Astrocyte of the cerebellum (primary cell): Measurements from ENCODE around the gene GAS6.

Experiments
- DNase-seq: peaks from one replicate; pipeline ENCODE4 v3.0.0-alpha.2; 2011; ENCODE audit warnings: low read depth
- H3K4me3 ChIP-seq: 2 replicates; pipeline ENCODE4 v1.5.1; 2011; ENCODE audit warnings: mild to moderate bottlenecking, low read depth, low read length, moderate library complexity
- CTCF ChIP-seq: IDR thresholded peaks from 2 replicates; pipeline ENCODE4 v1.5.1; 2012; ENCODE audit warnings: low read length, low read depth, moderate library complexity, mild to moderate bottlenecking; ENCODE audit errors: missing control alignments
- in situ Hi-C: cut with HindIII; loops from 2 replicates; pipeline ENCODE4 v1.10.0; 2017; ENCODE audit warnings: low sequenced_read_pairs

Gene GAS6

DNA sequence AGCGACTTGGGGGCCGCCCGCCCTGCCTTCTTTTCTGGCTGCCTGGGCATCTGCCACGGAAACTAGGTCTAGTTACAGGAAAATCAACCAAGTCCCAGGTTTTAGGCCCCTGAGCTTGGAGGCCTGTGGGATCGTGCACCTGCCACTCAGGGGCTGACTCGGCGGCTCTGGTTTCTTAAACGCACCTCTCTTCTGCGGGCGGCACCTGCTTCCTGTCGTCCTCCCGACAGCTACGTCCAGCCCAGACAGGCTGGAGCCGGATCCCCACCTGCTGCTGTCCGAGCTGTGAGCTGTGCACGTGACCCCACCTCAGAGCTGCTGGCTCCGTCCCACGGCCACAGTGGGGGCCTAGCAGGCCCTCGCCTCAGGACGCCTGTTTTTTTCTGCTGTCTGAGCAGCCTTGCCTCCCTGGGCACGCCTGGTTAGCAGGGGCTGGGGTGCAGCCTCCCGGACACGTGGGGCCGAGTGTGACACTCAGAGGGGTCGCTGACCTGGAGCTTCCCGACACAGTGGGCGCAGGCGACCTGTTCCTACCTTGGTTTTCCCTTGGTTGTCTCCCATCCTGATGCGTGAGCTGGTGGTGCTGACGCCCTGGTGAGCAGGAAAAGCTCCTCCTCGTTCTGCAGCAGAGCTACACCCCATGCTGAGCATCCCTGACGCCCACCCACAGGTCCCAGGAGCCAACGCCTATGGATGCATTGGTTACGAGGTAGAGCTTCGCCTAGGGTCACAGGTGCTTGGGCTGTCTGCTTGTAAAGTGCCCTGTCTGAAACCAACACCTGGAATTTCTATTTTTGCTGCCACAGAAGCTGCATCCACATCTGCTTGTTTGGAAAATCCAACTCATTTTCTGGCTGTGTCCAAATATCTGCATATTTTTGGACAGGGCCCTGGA, 87.4 kb downstream of the GAS6 start:
- DNase-seq, result no peak
- no peak for TF ChIP-seq CTCF
- in situ Hi-C loops, result no loop called here
- no peak overlapping the region for H3K4me3 ChIP-seq

DNA sequence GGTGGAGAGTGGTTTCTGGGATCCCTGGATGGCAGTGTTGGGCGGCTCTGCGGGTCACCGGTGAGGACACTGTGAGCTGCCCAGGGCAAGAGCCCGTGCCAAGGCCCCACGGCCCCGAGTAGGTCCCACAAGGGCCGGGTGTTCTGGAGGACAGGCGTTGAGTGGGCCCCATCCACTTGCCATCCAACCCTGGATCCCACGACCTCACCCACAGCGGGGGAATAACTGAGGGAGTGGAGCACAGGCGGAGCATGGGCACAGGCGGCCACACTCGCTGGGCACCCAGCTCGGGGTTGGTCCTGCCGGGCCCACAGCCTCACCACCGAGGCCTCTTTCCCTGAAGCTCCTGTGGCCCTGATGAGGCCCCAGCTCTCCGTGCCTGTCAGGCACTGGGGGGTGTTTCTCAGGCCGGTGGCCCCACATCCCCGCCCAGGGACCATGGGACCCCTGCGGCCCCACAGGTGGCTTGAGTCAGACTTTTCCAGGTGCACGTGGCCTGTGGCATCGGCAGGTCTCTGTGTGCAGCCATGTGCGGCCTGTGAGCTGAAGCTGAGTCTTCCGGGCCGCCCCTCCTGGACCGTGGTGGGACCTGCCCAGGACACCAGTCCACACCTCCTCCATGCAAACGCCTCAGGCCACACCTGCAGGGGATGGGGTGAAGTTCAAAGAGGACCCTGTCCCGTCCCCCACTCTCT, 88.3 kb downstream of the GAS6 start:
- no peak for TF ChIP-seq CTCF
- in situ Hi-C loops, result no loop called here
- no peak overlapping the region for H3K4me3 ChIP-seq
- no peak for DNase-seq

DNA sequence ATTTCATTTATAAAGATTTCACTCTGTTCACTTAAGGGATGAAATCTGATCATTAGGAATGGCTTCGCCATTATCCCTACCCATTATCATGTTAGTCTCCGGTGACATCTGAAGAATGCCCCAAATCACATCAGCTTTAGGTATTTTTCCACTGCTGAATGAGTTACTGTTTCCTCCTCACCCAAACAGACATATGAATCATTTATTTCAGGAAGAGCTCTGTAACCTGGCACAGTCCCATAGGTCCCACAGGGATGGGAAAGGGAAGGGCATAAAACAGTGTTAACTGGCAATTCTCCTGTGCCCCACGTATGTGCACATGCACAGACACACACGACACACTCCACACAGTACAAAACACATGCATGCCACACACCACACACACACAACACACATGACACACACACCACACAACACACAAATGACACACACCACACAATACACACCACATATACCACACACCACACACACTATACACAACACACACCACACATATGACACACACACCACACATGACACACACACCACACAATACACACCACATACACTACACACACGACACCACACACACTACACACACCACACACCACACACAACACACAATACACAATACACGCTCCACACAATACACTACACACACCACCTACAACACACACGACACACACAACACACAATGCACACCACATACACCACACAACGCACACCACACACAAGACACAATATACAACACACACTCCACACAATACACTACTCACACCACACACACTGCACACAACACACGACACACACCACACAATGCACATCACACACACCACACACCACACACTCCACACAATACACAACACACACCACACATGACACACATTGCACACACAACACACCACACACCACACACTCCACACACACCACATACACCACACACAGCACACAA, 89.4 kb downstream of the GAS6 start:
- DNase-seq, result no peak
- in situ Hi-C loops, result no loop called here
- H3K4me3 ChIP-seq, result no peak overlapping the region
- no peak for TF ChIP-seq CTCF

DNA sequence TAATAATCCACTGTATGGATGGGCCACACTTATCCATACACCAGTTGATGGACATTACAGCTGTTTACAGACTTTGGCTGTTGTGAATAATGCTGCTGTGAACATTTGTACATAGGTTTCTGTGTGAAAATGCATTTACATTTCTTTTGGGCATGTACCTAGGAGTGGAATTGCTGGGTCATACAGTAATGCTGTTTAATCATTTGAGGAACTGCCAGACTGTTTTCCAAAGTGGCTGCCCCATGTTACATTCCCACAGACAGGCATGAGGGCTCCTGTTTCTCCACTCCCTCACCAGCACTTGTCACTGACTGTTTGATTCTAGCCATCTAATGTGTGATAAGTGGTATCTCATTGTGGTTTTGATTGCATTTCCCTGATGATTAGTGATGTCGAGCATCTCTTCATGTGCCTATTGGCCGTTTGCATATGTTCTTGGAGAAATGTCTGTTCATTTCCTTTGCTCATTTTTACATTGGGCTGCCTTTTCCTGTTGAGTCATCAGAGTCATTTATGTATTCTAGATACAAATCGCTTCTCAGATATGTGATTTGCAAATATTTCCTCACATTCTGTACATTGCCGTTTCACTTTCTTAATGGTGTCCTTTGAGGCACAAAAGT, 92.1 kb downstream of the GAS6 start:
- no peak for TF ChIP-seq CTCF
- in situ Hi-C loops, result no loop called here
- no peak overlapping the region for H3K4me3 ChIP-seq
- no peak for DNase-seq

GRCh38 chr13:113770937-113771336, 92.9 kb downstream of the GAS6 start:
- in situ Hi-C loops, result no loop called here
- no peak overlapping the region for H3K4me3 ChIP-seq
- TF ChIP-seq CTCF, result no peak
- DNase-seq, result no peak
